Measurements from ENCODE around the gene RAMP3. TPM values are rescaled to one million over a fixed set of nuclear protein-coding genes. Genes with fewer than 3 reads are reported as not detected.

Gene RAMP3
- total RNA-seq, 4 donors from 2014 or later, result 9.6 to 39.3 (median 33.2) TPM

DNA sequence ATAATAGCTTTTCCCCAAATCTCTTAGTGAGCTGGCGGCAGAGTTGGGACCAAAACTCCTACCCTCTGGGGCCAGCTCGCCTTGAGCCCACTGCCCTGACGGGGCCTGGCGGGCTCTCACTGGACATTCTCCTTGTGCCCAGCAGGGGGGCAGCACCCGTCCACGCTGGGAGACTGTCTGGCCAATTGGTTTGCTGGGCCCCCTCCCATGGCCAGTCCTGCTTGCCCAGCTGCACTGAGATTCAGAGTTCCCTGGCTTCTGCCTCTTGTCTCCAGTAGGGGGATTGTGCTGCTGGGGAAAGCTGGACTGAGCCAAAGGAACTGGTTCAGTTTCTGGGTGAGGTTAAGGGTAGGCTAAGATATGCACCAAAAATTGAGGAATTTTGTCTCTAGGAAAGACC lies 59.8 kb downstream of the RAMP3 start:
- Histone ChIP-seq H3K4me3 (no peak overlapping the region), H3K4me1 (no peaks in the 10 kb centered on the region), H3K36me3 (no peaks in the 10 kb centered on the region), H3K9me3 (no peaks in the 10 kb centered on the region), H3K27ac (no peak overlapping the region), H3K27me3 (peaks cover 0 to 9% (median 0%) of the 10 kb centered on the region in 3 donors)
- in situ Hi-C loops (cut with MboI; ENCODE audit: low sequenced_read_pairs in 4 of 4) (no loop called here), intact Hi-C loops (cut with DNase I; ENCODE audit: low total_unique reads) (no loop called here)
- TF ChIP-seq POLR2A (IDR thresholded peaks at IDR 0.05), result no peak
- TF ChIP-seq, protein P1, sequence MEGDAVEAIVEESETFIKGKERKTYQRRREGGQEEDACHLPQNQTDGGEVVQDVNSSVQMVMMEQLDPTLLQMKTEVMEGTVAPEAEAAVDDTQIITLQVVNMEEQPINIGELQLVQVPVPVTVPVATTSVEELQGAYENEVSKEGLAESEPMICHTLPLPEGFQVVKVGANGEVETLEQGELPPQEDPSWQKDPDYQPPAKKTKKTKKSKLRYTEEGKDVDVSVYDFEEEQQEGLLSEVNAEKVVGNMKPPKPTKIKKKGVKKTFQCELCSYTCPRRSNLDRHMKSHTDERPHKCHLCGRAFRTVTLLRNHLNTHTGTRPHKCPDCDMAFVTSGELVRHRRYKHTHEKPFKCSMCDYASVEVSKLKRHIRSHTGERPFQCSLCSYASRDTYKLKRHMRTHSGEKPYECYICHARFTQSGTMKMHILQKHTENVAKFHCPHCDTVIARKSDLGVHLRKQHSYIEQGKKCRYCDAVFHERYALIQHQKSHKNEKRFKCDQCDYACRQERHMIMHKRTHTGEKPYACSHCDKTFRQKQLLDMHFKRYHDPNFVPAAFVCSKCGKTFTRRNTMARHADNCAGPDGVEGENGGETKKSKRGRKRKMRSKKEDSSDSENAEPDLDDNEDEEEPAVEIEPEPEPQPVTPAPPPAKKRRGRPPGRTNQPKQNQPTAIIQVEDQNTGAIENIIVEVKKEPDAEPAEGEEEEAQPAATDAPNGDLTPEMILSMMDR (IDR thresholded peaks at IDR 0.05 in 4 of 5, conservative IDR thresholded peaks at IDR 0.05 in 1 of 5), result peak in 1 of 5 experiments; percentile 22
- ATAC-seq, result no peak
- no peak for DNase-seq

DNA sequence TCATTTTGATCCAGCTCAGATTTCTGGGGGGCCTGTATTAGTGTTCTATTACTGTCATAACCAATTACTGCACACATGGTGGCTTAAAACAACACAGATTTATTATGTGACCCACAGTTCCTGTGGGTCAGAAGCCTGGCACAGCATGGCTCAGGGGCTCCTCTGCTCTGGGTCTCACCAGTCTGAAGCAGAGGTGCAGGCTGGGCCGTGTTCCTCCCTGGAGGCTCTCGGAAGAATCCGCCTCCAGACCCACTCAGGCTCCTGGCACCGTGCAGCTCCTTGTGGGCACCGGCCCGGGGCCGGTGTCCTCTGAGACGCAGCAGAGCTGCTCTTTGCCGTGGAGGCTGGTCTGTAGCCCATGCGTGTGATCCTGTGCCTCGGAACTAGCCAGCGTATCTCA lies 61.5 kb downstream of the RAMP3 start:
- intact Hi-C loops (cut with DNase I; ENCODE audit: low total_unique reads), result no loop called here
- no peak overlapping the region for H3K27ac ChIP-seq
- in situ Hi-C loops (cut with MboI; ENCODE audit: low sequenced_read_pairs in 4 of 4), result no loop called here
- peaks cover 0 to 9% (median 0%) of the 10 kb centered on the region in 3 donors for H3K27me3 ChIP-seq
- no peak for ATAC-seq
- no peak for DNase-seq
- H3K9me3 ChIP-seq, result no peaks in the 10 kb centered on the region
- no peak for TF ChIP-seq POLR2A (IDR thresholded peaks at IDR 0.05)
- TF ChIP-seq, protein P1 (IDR thresholded peaks at IDR 0.05 in 4 of 5, conservative IDR thresholded peaks at IDR 0.05 in 1 of 5), result no peak
- no peak overlapping the region for H3K4me3 ChIP-seq
- H3K4me1 ChIP-seq, result no peaks in the 10 kb centered on the region
- no peaks in the 10 kb centered on the region for H3K36me3 ChIP-seq

DNA sequence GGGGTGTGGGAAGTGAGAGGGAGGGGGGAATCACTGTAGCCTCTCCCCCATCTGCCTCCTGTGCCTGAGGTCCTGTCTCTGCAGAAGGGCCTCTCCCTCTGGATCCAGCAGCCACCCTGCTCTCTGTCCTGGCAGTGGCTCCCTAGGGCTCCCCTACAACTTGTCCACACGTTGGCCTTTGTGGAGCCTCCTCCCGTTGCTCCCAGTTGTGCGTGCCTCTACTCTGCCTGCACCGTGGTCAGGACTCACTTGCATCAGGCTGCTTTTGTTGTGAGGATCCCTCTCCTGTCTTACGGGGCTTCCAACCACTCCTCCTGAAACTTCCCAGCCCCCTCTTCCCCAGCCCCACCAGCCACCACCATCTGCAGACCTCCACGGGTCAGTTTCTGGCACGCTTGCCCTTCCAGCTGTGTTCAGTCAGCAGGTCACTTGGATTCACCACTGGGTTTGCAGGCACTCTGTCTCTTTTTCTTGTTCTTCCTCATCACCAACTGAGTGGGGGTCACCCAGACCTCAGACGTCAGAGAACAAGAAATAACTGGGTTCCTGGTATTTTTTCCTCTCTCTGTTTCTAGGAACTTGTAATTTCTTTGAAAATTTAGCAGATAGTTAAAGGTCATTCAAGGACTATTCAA lies 62.3 kb downstream of the RAMP3 start:
- TF ChIP-seq, protein P1 (IDR thresholded peaks at IDR 0.05 in 4 of 5, conservative IDR thresholded peaks at IDR 0.05 in 1 of 5), result no peak
- TF ChIP-seq POLR2A (IDR thresholded peaks at IDR 0.05), result no peak
- DNase-seq (no peak), ATAC-seq (no peak)
- H3K4me1 ChIP-seq, result no peaks in the 10 kb centered on the region
- peaks cover 0 to 9% (median 0%) of the 10 kb centered on the region in 3 donors for H3K27me3 ChIP-seq
- intact Hi-C loops (cut with DNase I; ENCODE audit: low total_unique reads), result no loop called here
- H3K9me3 ChIP-seq, result no peaks in the 10 kb centered on the region
- H3K36me3 ChIP-seq, result no peaks in the 10 kb centered on the region
- no peak overlapping the region for H3K27ac ChIP-seq
- H3K4me3 ChIP-seq, result no peak overlapping the region
- in situ Hi-C loops (cut with MboI; ENCODE audit: low sequenced_read_pairs in 4 of 4), result no loop called here

- Histone ChIP-seq H3K27me3 (peaks cover 0 to 9% (median 0%) of the 10 kb centered on the region in 3 donors), H3K4me3 (no peak overlapping the region), H3K4me1 (no peaks in the 10 kb centered on the region), H3K36me3 (no peaks in the 10 kb centered on the region), H3K27ac (no peak overlapping the region), H3K9me3 (no peaks in the 10 kb centered on the region)
- no peak for TF ChIP-seq POLR2A (IDR thresholded peaks at IDR 0.05)
- no peak for ATAC-seq
- intact Hi-C loops (cut with DNase I; ENCODE audit: low total_unique reads) (no loop called here), in situ Hi-C loops (cut with MboI; ENCODE audit: low sequenced_read_pairs in 4 of 4) (no loop called here)
- no peak for DNase-seq
Observed at GRCh38 chr7:45220846-45221618, 63.4 kb downstream of the RAMP3 start.

- TF ChIP-seq, protein P1 (IDR thresholded peaks at IDR 0.05 in 4 of 5, conservative IDR thresholded peaks at IDR 0.05 in 1 of 5), result no peak
- no peak for TF ChIP-seq POLR2A (IDR thresholded peaks at IDR 0.05)
- intact Hi-C loops (cut with DNase I; ENCODE audit: low total_unique reads), result no loop called here
- Histone ChIP-seq H3K4me3 (no peak overlapping the region), H3K36me3 (no peaks in the 10 kb centered on the region), H3K27ac (no peak overlapping the region), H3K4me1 (no peaks in the 10 kb centered on the region), H3K27me3 (peaks cover 0 to 9% (median 0%) of the 10 kb centered on the region in 3 donors), H3K9me3 (no peaks in the 10 kb centered on the region)
- in situ Hi-C loops (cut with MboI; ENCODE audit: low sequenced_read_pairs in 4 of 4), result no loop called here
- ATAC-seq, result no peak
- DNase-seq, result no peak
Observed at GRCh38 chr7:45221896-45222604, 64.5 kb downstream of the RAMP3 start.
